NCI-H345 treated with DMSO at 0.1 percent for 48 hours (cell line): ENCODE data around the gene DCDC1.

ENCODE experiments used
- DNase-seq: peaks from one replicate; lab custom pipeline; 2025; ENCODE audit not compliant: unreplicated experiment; lab: John Stamatoyannopoulos, UW

The DCDC1 gene

GRCh38 chr11:30859669-30860068 is 509.9 kb downstream of the DCDC1 start:
- no peak for DNase-seq

GRCh38 chr11:30855383-30856006 is 514.0 kb downstream of the DCDC1 start:
- no peak for DNase-seq

DNA sequence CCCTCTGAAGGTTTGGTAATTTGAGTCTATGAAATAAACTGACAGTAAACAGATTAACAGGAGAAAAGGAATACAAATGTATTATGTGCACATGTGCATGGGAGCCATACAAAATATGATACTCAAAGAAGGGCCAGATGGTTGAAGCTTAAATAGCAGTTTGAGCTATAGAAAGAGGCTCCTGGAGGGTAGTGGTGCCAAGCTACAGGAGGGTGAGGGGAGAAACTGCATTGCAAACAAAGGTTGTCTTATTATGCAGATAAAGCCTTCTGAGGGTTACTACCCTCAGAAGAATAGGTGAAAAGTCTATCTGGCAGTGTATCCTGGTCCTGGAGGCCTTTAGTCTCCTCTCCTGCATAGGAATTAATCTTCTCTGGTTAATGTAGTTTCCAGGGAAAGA is 516.1 kb downstream of the DCDC1 start:
- no peak for DNase-seq

- DNase-seq: no peak
These were observed 516.9 kb downstream of the DCDC1 start for GRCh38 chr11:30852645-30853044.

GRCh38 chr11:30852091-30852490 is 517.4 kb downstream of the DCDC1 start:
- DNase-seq: no peak

DNA sequence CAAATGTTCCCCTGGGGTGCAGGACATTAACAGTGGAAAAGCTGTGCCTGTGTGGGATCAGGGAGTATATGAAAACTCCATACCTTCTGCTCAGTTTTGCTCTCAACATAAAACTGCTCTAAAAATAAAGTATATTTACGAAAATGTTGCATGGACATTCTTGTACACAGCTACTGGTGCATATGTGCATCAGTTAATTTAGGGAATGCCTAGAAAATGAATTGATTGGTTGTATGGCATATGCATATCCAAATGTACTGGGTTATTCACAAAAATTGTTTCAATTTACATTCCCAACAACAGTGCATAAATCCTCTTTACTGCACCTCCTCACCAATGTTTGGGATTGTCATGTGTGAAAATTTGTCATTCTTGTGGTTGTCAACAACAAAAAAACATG is 532.3 kb downstream of the DCDC1 start:
- DNase-seq: no peak

GRCh38 chr11:30832831-30833230 is 536.7 kb downstream of the DCDC1 start:
- DNase-seq: no peak

DNA sequence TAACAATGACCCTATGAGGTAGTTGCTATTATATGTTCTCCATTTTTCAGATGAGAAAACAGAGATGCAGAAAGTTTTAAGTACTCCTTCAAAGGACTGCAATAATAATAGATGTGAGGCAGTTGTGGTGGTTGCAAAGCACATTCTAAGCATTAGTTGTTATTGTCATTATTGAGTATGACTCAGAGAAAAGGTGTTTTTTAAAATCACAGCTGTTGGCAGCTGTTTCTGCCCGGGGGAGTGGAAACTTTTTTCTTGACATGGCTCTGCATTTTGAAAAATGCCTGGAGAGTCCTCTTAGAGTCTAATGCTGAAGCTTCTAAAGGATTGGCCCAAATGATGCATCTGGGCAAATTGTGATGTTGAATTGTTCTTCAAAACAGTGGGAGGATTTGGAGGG is 538.9 kb downstream of the DCDC1 start:
- no peak for DNase-seq

GRCh38 chr11:30826911-30827310 is 542.6 kb downstream of the DCDC1 start:
- no peak for DNase-seq

DNA sequence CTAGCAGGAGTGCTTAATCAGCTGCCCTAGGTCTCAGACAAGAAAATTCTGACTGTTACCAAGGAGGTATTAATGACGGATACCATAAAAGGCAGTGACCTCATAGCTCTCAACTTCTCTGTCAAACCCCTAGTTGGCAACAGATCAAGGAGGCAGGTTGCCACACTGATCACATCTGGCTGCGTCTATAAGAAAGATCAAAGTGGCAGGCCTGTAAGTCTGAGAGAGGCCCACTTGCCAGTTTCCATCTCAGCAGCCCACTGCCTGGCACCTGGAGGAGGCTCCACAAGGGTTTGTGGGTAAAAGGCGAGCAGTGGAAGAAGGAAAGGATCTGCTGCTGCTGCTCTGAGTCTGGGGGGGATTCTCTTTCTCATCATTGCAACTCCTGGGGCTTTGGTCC is 543.8 kb downstream of the DCDC1 start:
- DNase-seq: no peak

- no peak for DNase-seq
These were observed 546.4 kb downstream of the DCDC1 start for GRCh38 chr11:30823119-30823518.

- DNase-seq: no peak
These were observed 548.0 kb downstream of the DCDC1 start for GRCh38 chr11:30821438-30821965.

- DNase-seq: no peak
These were observed 550.8 kb downstream of the DCDC1 start for GRCh38 chr11:30818721-30819120.

DNA sequence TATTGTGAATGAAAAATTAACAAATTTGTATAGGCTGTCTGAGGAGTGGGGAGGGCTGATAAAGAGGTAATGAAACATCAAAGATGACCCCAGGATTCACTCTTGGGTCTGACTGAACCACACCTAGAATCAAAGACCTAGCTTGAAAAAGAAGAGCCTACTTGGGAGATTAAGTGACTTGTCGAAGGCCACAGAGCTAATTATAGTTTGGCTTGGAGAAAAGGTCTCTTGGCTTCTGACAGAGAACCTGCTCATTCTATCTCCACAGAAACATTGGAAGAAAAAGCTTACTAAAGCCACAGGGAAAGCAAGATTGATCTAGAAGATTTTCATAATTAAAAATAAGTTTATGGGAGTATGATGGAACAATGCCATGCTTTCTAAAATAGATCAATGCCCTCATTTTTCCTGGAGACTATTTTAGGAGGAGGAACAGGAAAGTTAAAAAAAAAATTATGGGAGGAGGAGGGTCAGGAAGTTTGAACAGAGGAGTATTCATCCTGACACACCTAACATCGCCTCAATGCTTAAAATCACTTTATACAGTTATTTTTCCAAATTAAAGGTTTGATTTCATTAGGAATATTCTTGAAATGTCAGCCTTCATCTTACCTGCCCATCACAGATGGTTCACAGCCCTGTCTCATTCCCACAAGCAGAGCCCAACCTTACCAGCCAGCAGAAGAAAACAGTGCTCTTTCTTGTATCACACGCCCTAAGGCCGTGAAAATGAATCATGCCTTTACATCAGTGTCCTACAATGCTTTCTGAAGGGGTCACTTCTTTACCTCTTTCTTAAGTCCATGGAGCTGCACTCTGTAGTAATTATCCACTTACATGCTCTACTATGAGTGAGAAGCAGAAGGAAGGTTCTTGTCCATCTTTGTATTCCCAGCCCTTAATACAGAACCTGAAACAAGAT is 552.3 kb downstream of the DCDC1 start:
- DNase-seq: no peak

DNA sequence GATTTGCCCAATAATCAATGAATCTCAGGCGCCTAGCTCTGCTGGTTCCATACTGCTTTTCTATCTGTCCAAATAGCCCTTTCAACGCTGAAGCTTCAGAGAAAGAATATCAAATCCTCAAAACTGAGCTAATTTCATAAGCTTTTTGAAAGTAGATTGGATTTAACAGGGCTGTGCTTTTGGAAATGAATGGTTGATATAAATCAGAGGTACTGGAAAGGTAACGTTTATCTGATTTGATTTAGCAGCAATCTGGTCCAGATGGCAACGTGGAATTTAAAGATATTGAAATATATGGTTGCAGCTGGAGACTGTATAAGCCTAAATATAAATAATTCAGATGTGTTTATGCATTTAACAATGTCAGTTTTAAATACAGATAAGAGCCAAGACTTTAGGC is 553.9 kb downstream of the DCDC1 start:
- DNase-seq: no peak

- DNase-seq: no peak
These were observed 554.8 kb downstream of the DCDC1 start for GRCh38 chr11:30814737-30815136.
